ENCODE results near the gene TNS3. TPM values are rescaled to one million over a fixed set of nuclear protein-coding genes. Genes with fewer than 3 reads are reported as not detected.

Gene TNS3
- total and polyA plus RNA-seq, 2 donors (not counting 3 experiments of a cell fraction or from before 2014, with no cell fraction given), result 10.4 to 45.1 TPM

DNA sequence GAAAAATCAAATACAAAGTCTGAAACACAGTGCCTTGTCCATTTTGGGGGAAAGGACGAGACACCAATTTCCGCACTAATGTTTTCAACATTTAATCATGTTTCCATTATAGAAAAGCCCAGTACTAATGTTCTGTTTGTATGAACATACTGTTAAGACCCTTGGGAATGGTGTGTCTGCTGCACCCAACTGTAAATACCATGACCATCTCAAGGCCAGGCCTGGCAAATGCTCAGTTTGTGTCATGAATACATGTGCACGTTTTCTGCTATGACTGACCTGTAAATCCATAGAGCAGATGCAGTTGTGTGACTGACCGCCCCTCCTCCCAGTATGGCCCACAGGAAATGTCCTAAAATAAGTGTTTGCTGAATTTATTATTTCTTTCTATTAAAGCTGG, 270.0 kb downstream of the TNS3 start:
- no peak overlapping the region for H3K4me3 ChIP-seq (replicated peaks in 1 of 3; ENCODE audit: insufficient read depth in 1 of 3, low read depth in 1 of 3, low read length in 3 of 3)
- H3K9me3 ChIP-seq (replicated peaks; ENCODE audit: control insufficient read depth, insufficient read depth, low read length), result no peaks in the 10 kb centered on the region
- no peak overlapping the region for H3K4me2 ChIP-seq (ENCODE audit: insufficient read depth, low read length)
- no peak overlapping the region for H3K9ac ChIP-seq (replicated peaks; ENCODE audit: extremely low read depth, insufficient read depth, low read length)
- ChIA-PET POLR2A (no interaction called here), CTCF (interaction anchor here (1.3 kb wide), 1 partner anchor 45 kb away, joined by 3 read pairs; no protein-coding TSS in a partner anchor)
- H3K4me1 ChIP-seq (ENCODE audit: control insufficient read depth, extremely low read depth, insufficient read depth, low read length), result peaks cover 9% of the 10 kb centered on the region
- intact Hi-C loops (cut with micrococcal nuclease) (no loop called here), dilution Hi-C loops (cut with MboI; ENCODE audit: extremely low pct_ligation_motif_present, low sequenced_read_pairs) (no loop called here)
- peaks cover 4% of the 10 kb centered on the region for H3K9me1 ChIP-seq (replicated peaks; ENCODE audit: control insufficient read depth, extremely low read depth, insufficient read depth, low read length)
- no peak overlapping the region for H3K27ac ChIP-seq (ENCODE audit: insufficient read depth, low read depth, low read length)
- FAIRE-seq (no peak), DNase-seq (ENCODE audit: low read depth, low spot score) (no peak)
- no TSS peak for BruUV-seq (replicated peaks)
- H3K36me3 ChIP-seq (ENCODE audit: control insufficient read depth in 2 of 2, extremely low read depth in 1 of 2, insufficient read depth in 2 of 2, low read length in 2 of 2), result peaks cover 0 to 3% of the 10 kb centered on the region in 2 experiments
- no peaks in the 10 kb centered on the region for H3K79me2 ChIP-seq (ENCODE audit: control insufficient read depth, insufficient read depth, low read length)
- H4K20me1 ChIP-seq (replicated peaks; ENCODE audit: control insufficient read depth, extremely low read depth, insufficient read depth, low read length), result no peaks in the 10 kb centered on the region
- no peak for TF ChIP-seq EZH2 (IDR thresholded peaks at IDR 0.05; ENCODE audit: borderline replicate concordance, low read depth, low read length, severe bottlenecking)
- TF ChIP-seq POLR2A (IDR thresholded peaks at IDR 0.05; ENCODE audit: low read depth, low read length), result no peak
- TF ChIP-seq, protein P1, sequence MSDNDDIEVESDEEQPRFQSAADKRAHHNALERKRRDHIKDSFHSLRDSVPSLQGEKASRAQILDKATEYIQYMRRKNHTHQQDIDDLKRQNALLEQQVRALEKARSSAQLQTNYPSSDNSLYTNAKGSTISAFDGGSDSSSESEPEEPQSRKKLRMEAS (IDR thresholded peaks at IDR 0.05; ENCODE audit: insufficient read depth, insufficient read length), result no peak
- no peak for TF ChIP-seq GATA2 (IDR thresholded peaks at IDR 0.05; ENCODE audit: insufficient read depth, insufficient read length, low read depth, low read length)
- TF ChIP-seq POLR2AphosphoS5 (IDR thresholded peaks at IDR 0.05; ENCODE audit: insufficient read depth, low read depth, low read length), result no peak
- no peak for TF ChIP-seq FOS (IDR thresholded peaks at IDR 0.05; ENCODE audit: borderline replicate concordance, insufficient read depth, low read length)
- TF ChIP-seq, protein P2, sequence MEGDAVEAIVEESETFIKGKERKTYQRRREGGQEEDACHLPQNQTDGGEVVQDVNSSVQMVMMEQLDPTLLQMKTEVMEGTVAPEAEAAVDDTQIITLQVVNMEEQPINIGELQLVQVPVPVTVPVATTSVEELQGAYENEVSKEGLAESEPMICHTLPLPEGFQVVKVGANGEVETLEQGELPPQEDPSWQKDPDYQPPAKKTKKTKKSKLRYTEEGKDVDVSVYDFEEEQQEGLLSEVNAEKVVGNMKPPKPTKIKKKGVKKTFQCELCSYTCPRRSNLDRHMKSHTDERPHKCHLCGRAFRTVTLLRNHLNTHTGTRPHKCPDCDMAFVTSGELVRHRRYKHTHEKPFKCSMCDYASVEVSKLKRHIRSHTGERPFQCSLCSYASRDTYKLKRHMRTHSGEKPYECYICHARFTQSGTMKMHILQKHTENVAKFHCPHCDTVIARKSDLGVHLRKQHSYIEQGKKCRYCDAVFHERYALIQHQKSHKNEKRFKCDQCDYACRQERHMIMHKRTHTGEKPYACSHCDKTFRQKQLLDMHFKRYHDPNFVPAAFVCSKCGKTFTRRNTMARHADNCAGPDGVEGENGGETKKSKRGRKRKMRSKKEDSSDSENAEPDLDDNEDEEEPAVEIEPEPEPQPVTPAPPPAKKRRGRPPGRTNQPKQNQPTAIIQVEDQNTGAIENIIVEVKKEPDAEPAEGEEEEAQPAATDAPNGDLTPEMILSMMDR (IDR thresholded peaks at IDR 0.05; ENCODE audit: extremely low read depth in 1 of 2, insufficient read depth in 1 of 2, low read depth in 1 of 2, low read length in 2 of 2), result no peak
- TF ChIP-seq JUN (IDR thresholded peaks at IDR 0.05; ENCODE audit: borderline replicate concordance, insufficient read depth, insufficient read length, low read depth), result no peak
- no peak for TF ChIP-seq MYC (IDR thresholded peaks at IDR 0.05; ENCODE audit: low read depth, low read length)
- no peaks in the 10 kb centered on the region for H3K27me3 ChIP-seq (ENCODE audit: control insufficient read depth in 2 of 2, insufficient read depth in 2 of 2, low read length in 2 of 2)
- H2AFZ ChIP-seq (ENCODE audit: low read depth, low read length), result no peak overlapping the region

Data from endothelial cell of umbilical vein (primary cell).